DOHH2 (cell line): ENCODE data around the gene PCCA.

Source experiments
- H3F3A ChIP-seq: fragments of 200-600 bp; sonication (generic), shearing (Covaris generic); 2 replicates; pipeline ENCODE4 v1.6.0; 2016; ENCODE audit warnings: antibody characterized with exemption, mild to moderate bottlenecking; ENCODE audit not compliant: control insufficient read depth, insufficient read depth
- H3K27ac ChIP-seq: fragments of 200-600 bp; sonication (generic); 2 replicates; pipeline ENCODE4 v1.5.1; 2014; ENCODE audit warnings: low read depth, mild to moderate bottlenecking, low read length, moderate library complexity
- H3K27me3 ChIP-seq: fragments of 200-600 bp; sonication (generic); 2 replicates; pipeline ENCODE4 v1.6.1; 2014; ENCODE audit warnings: mild to moderate bottlenecking, low read length, mixed read lengths; ENCODE audit not compliant: control insufficient read depth
- H3K36me3 ChIP-seq: fragments of 200-600 bp; sonication (generic); 2 replicates; pipeline ENCODE4 v1.6.1; 2014; ENCODE audit warnings: mild to moderate bottlenecking, low read length, moderate library complexity, mixed read lengths; ENCODE audit not compliant: control insufficient read depth
- H3K4me1 ChIP-seq: fragments of 200-600 bp; sonication (generic); 2 replicates; pipeline ENCODE4 v1.6.1; 2014; ENCODE audit warnings: mild to moderate bottlenecking, low read length, mixed read lengths; ENCODE audit not compliant: control insufficient read depth
- H3K4me2 ChIP-seq: fragments of 200-600 bp; sonication (generic); 2 replicates; pipeline ENCODE4 v1.6.0; 2014; ENCODE audit warnings: mild to moderate bottlenecking, low read length, moderate library complexity
- H3K4me3 ChIP-seq: fragments of 200-600 bp; sonication (generic); 2 replicates; pipeline ENCODE4 v1.5.1; 2014; ENCODE audit warnings: mild to moderate bottlenecking, low read length, mixed read lengths
- H3K79me2 ChIP-seq: fragments of 200-600 bp; sonication (generic); 2 replicates; pipeline ENCODE4 v1.6.1; 2014; ENCODE audit warnings: mild to moderate bottlenecking, low read length, mixed read lengths; ENCODE audit not compliant: control insufficient read depth
- H3K9me2 ChIP-seq: fragments of 200-600 bp; sonication (generic); replicated peaks from 2 replicates; pipeline ENCODE4 v1.6.1; 2014; ENCODE audit warnings: mild to moderate bottlenecking, low read length, mixed read lengths; ENCODE audit not compliant: control insufficient read depth
- H3K9me3 ChIP-seq: fragments of 200-600 bp; sonication (generic); 2 replicates; pipeline ENCODE4 v1.6.1; 2014; ENCODE audit warnings: antibody characterized with exemption, low read length, mixed read lengths; ENCODE audit not compliant: control insufficient read depth, insufficient read depth
- H4K20me1 ChIP-seq: fragments of 200-600 bp; sonication (generic); 2 replicates; pipeline ENCODE4 v1.6.0; 2014; ENCODE audit warnings: low read depth, mild to moderate bottlenecking, antibody characterized with exemption, low read length, moderate library complexity; ENCODE audit not compliant: control insufficient read depth, insufficient read depth
- EZH2phosphoT487 ChIP-seq: fragments of 200-600 bp; sonication (generic); IDR thresholded peaks from 2 replicates; pipeline ENCODE4 v1.6.1; 2017; ENCODE audit warnings: borderline replicate concordance, mild to moderate bottlenecking, antibody characterized with exemption, low read length, moderate library complexity, mixed read lengths
- TF ChIP-seq, protein P1 (sequence below): fragments of 200-600 bp; sonication (generic); IDR thresholded peaks from one replicate; pipeline ENCODE4 v1.5.1; 2014; ENCODE audit warnings: antibody characterized with exemption, mild to moderate bottlenecking, low read depth, low read length; ENCODE audit not compliant: poor library complexity, severe bottlenecking

Gene PCCA

DNA sequence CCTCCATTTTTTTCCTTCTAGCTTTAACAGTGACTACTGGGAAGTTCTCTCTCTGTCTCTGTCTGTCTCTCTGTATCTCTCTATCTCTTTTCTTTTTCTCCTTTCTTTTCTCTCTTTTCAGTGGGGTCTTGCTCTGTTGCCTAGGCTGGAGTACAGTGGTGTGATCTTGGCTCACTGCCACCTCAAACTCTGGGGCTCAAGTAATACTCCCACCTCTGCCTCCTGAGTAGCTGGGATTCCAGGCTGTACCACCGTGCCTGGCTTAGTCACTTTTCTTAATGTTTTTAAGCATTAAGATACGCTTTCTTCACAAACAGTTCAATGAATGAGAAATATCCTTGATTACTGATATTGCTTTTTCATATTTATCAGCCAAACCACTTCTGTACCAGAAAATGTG is 13.1 kb downstream of the PCCA start:
- H3K36me3 ChIP-seq = no peaks in the 10 kb centered on the region
- H3K9me3 ChIP-seq = no peaks in the 10 kb centered on the region
- no peak overlapping the region for H3K4me3 ChIP-seq
- no peak overlapping the region for H3K4me2 ChIP-seq
- H3K9me2 ChIP-seq = no peaks in the 10 kb centered on the region
- no peaks in the 10 kb centered on the region for H3F3A ChIP-seq
- no peaks in the 10 kb centered on the region for H4K20me1 ChIP-seq
- H3K27me3 ChIP-seq = no peaks in the 10 kb centered on the region
- no peaks in the 10 kb centered on the region for H3K4me1 ChIP-seq
- TF ChIP-seq, protein P1, sequence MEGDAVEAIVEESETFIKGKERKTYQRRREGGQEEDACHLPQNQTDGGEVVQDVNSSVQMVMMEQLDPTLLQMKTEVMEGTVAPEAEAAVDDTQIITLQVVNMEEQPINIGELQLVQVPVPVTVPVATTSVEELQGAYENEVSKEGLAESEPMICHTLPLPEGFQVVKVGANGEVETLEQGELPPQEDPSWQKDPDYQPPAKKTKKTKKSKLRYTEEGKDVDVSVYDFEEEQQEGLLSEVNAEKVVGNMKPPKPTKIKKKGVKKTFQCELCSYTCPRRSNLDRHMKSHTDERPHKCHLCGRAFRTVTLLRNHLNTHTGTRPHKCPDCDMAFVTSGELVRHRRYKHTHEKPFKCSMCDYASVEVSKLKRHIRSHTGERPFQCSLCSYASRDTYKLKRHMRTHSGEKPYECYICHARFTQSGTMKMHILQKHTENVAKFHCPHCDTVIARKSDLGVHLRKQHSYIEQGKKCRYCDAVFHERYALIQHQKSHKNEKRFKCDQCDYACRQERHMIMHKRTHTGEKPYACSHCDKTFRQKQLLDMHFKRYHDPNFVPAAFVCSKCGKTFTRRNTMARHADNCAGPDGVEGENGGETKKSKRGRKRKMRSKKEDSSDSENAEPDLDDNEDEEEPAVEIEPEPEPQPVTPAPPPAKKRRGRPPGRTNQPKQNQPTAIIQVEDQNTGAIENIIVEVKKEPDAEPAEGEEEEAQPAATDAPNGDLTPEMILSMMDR = no peak
- H3K27ac ChIP-seq = no peak overlapping the region
- H3K79me2 ChIP-seq = no peaks in the 10 kb centered on the region

DNA sequence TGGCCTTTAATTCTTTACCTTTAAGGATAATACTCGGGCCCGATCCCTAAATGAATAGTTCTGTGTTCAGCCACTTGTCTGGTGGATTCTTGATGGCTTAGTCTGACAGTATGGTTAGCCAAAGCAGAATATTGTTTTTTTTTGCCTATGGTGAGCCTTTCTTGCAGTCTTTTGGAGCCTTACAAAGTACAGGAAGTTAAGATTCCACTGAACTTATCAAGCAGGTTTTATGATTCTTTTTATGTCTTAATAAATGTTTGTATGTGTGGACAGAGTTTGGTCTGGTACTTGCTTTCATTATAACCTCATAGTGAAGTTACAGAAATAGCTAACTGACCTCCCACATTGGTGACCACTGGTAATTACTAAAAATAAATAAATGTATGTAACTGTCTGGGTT is 17.1 kb downstream of the PCCA start:
- no peak overlapping the region for H3K4me2 ChIP-seq
- H3K9me2 ChIP-seq = no peaks in the 10 kb centered on the region
- TF ChIP-seq, protein P1 = no peak
- TF ChIP-seq EZH2phosphoT487 = no peak
- no peaks in the 10 kb centered on the region for H3F3A ChIP-seq
- H3K4me1 ChIP-seq = no peaks in the 10 kb centered on the region
- no peaks in the 10 kb centered on the region for H3K79me2 ChIP-seq
- no peak overlapping the region for H3K27ac ChIP-seq
- H3K36me3 ChIP-seq = no peaks in the 10 kb centered on the region
- H3K9me3 ChIP-seq = no peaks in the 10 kb centered on the region
- no peaks in the 10 kb centered on the region for H4K20me1 ChIP-seq
- no peaks in the 10 kb centered on the region for H3K27me3 ChIP-seq
- H3K4me3 ChIP-seq = no peak overlapping the region

- no peak for TF ChIP-seq EZH2phosphoT487
- TF ChIP-seq, protein P1 = no peak
These were observed 17.8 kb downstream of the PCCA start for GRCh38 chr13:100106705-100107104.

GRCh38 chr13:100108913-100109507 is 20.1 kb downstream of the PCCA start:
- Histone ChIP-seq H3K9me2 (no peaks in the 10 kb centered on the region), H3F3A (no peaks in the 10 kb centered on the region), H3K4me2 (no peak overlapping the region), H3K4me3 (no peak overlapping the region), H4K20me1 (no peaks in the 10 kb centered on the region), H3K27me3 (no peaks in the 10 kb centered on the region), H3K4me1 (no peaks in the 10 kb centered on the region), H3K27ac (no peak overlapping the region), H3K36me3 (no peaks in the 10 kb centered on the region), H3K79me2 (no peaks in the 10 kb centered on the region), H3K9me3 (no peaks in the 10 kb centered on the region)
- TF ChIP-seq, protein P1 = no peak
- TF ChIP-seq EZH2phosphoT487 = no peak

More at GRCh38 chr13:100106705-100107104, 17.8 kb downstream of the PCCA start:
- H3K4me1 ChIP-seq = no peaks in the 10 kb centered on the region
- H3K4me2 ChIP-seq = no peak overlapping the region
- no peaks in the 10 kb centered on the region for H4K20me1 ChIP-seq
- H3K27ac ChIP-seq = no peak overlapping the region
- H3K27me3 ChIP-seq = no peaks in the 10 kb centered on the region
- no peaks in the 10 kb centered on the region for H3K36me3 ChIP-seq
- no peaks in the 10 kb centered on the region for H3F3A ChIP-seq
- no peaks in the 10 kb centered on the region for H3K9me3 ChIP-seq
- H3K9me2 ChIP-seq = no peaks in the 10 kb centered on the region
- H3K79me2 ChIP-seq = no peaks in the 10 kb centered on the region
- no peak overlapping the region for H3K4me3 ChIP-seq
